Endodermal cell (in vitro differentiated cells): Measurements from ENCODE around the gene GRK4. TPM values are rescaled to one million over a fixed set of nuclear protein-coding genes. Genes with fewer than 3 reads are reported as not detected.

ENCODE experiments used
- DNase-seq: peaks from one replicate; pipeline ENCODE4 v3.0.0-alpha.2; 2017
- H3K27ac ChIP-seq: 2 replicates; pipeline ENCODE4 v1.5.1; 2013; ENCODE audit warnings: mild to moderate bottlenecking, low read depth, low read length, moderate library complexity
- H3K27me3 ChIP-seq: 2 replicates; pipeline ENCODE4 v1.6.1; 2013; ENCODE audit warnings: mild to moderate bottlenecking, low read length, moderate library complexity; ENCODE audit not compliant: insufficient read depth, control insufficient read depth, poor library complexity, severe bottlenecking
- H3K36me3 ChIP-seq: 2 replicates; pipeline ENCODE4 v1.7.0; 2013; ENCODE audit warnings: mild to moderate bottlenecking, low read length, moderate library complexity; ENCODE audit not compliant: control insufficient read depth, insufficient read depth
- H3K4me1 ChIP-seq: one replicate; pipeline ENCODE4 v1.7.0; 2013; ENCODE audit warnings: low read length; ENCODE audit not compliant: control insufficient read depth, insufficient read depth
- H3K4me3 ChIP-seq: 2 replicates; pipeline ENCODE4 v1.5.1; 2013; ENCODE audit warnings: mild to moderate bottlenecking, low read length, moderate library complexity
- H3K9ac ChIP-seq: 2 replicates; pipeline ENCODE4 v1.6.1; 2013; ENCODE audit warnings: mild to moderate bottlenecking, low read length, moderate library complexity; ENCODE audit not compliant: poor library complexity, severe bottlenecking; ENCODE audit errors: extremely low read depth
- H3K9me3 ChIP-seq: 2 replicates; pipeline ENCODE4 v1.6.1; 2013; ENCODE audit warnings: mild to moderate bottlenecking, low read length, moderate library complexity; ENCODE audit not compliant: control insufficient read depth
- H3K27ac Mint-ChIP-seq: 2 replicates; pipeline ENCODE4 v1.8.0; 2020; ENCODE audit warnings: mixed read lengths
- H3K27me3 Mint-ChIP-seq: 2 replicates; pipeline ENCODE4 v1.8.0; 2021; ENCODE audit warnings: mild to moderate bottlenecking, mixed read lengths; ENCODE audit not compliant: insufficient read depth
- H3K36me3 Mint-ChIP-seq: 2 replicates; pipeline ENCODE4 v1.8.0; 2020; ENCODE audit warnings: low read depth, mixed read lengths
- H3K4me1 Mint-ChIP-seq: 2 replicates; pipeline ENCODE4 v1.8.0; 2020; ENCODE audit warnings: mixed read lengths
- H3K4me3 Mint-ChIP-seq: 2 replicates; pipeline ENCODE4 v1.8.0; 2020; ENCODE audit warnings: mild to moderate bottlenecking, moderate library complexity, mixed read lengths
- H3K9me3 Mint-ChIP-seq: 2 replicates; pipeline ENCODE4 v1.8.0; 2020; ENCODE audit warnings: mild to moderate bottlenecking, mixed read lengths
- WGBS, 2 experiments: methylation state at CpG; one replicate each; pipeline versions ENCODE4 v1.1.5 to v1.1.7; 2013; ENCODE audit warnings: missing lambda C conversion rate in 2 of 2, mixed read lengths in 1 of 2; ENCODE audit not compliant: insufficient coverage in 1 of 2, insufficient read length in 1 of 2; 5-methylcytosine and 5-hydroxymethylcytosine counted together
- total RNA-seq, 2 donors: library from RNA; stranded (reverse); fragmentation: NEBNext Ultra II Directional in 1 of 2; extraction: Animal tissue kit (Norgen Biotek cat#: 25700) in 1 of 2; gene quantifications; 2 replicates in 1 of 2; 3 replicates in 1 of 2; pipeline ENCODE4 v1.2.1, GENCODE V29; 2021
- TF ChIP-seq, protein P1 (sequence below): fragments of 200-600 bp; sonication (generic); conservative IDR thresholded peaks from 2 replicates; pipeline ENCODE4 v1.5.0; 2021; ENCODE audit warnings: antibody characterized with exemption, mild to moderate bottlenecking

The GRK4 gene
- total RNA-seq, 2 donors from 2014 or later = 2.8 to 4.2 TPM

DNA sequence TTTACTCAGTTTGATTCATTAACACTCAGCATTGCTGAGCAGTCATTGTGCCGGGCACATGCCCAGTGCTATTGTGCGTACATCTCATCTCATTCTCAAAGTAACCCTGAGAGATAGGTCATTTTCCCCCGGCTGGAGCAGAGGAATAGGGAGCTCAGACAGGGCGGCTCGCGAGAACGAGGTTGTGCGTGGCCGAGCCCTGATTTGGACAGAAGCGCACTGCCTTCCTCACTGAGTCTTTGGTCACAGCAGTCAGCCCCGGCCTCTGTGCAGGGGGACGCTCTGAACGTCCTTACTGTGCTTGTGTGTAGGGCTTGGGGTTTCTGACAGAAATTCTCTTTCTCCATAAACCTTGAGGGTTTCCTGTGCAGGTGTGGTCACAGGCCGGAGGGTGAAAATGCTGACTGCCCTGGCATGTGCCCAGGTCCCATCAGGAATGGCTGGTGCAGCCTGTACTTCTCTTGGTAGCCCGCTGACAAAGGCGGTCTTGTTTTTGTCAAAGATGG, 39.6 kb upstream of the GRK4 start:
- H3K4me1 ChIP-seq = peaks cover 7% of the 10 kb centered on the region
- H3K27ac ChIP-seq = no peak overlapping the region
- DNase-seq = no peak
- peaks cover 84% of the 10 kb centered on the region for H3K36me3 ChIP-seq
- WGBS, 2 experiments = 97 to 99% methylated on average over 13 to 16 of the region's 16 CpGs
- H3K9me3 ChIP-seq = peaks cover 13% of the 10 kb centered on the region
- H3K4me3 ChIP-seq = no peak overlapping the region
- no peaks in the 10 kb centered on the region for H3K27me3 Mint-ChIP-seq
- peaks cover 85% of the 10 kb centered on the region for H3K36me3 Mint-ChIP-seq
- no peak overlapping the region for H3K4me3 Mint-ChIP-seq
- H3K27me3 ChIP-seq = no peaks in the 10 kb centered on the region
- no peak overlapping the region for H3K9ac ChIP-seq
- H3K27ac Mint-ChIP-seq = peak overlapping the region; percentile 86
- H3K4me1 Mint-ChIP-seq = peaks cover 22% of the 10 kb centered on the region
- H3K9me3 Mint-ChIP-seq = peaks cover 17% of the 10 kb centered on the region
- TF ChIP-seq, protein P1, sequence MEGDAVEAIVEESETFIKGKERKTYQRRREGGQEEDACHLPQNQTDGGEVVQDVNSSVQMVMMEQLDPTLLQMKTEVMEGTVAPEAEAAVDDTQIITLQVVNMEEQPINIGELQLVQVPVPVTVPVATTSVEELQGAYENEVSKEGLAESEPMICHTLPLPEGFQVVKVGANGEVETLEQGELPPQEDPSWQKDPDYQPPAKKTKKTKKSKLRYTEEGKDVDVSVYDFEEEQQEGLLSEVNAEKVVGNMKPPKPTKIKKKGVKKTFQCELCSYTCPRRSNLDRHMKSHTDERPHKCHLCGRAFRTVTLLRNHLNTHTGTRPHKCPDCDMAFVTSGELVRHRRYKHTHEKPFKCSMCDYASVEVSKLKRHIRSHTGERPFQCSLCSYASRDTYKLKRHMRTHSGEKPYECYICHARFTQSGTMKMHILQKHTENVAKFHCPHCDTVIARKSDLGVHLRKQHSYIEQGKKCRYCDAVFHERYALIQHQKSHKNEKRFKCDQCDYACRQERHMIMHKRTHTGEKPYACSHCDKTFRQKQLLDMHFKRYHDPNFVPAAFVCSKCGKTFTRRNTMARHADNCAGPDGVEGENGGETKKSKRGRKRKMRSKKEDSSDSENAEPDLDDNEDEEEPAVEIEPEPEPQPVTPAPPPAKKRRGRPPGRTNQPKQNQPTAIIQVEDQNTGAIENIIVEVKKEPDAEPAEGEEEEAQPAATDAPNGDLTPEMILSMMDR = no peak

DNA sequence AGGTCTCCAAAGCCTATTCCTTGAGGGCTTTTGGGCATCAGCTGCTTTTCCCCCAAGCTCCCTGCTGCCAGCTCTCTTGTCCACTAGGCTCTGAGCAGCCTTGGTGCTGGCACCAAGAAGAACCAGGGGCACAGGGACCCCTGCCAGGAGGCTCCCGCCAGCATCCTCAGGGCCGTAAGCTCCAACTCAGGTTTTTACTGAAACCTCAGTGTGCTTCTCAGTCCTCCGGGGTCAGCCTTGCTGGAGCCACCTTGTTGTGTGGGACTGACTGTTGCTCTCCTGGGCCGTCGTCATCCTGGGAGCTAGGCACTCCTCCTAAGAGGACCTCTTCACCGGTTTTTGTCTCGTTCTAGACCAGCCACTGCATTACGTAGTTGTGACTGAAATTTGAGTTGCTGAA, 39.1 kb upstream of the GRK4 start:
- 95 to 96% methylated on average over 8 of the region's 8 CpGs for WGBS, 2 experiments
- Histone ChIP-seq H3K27me3 (no peaks in the 10 kb centered on the region), H3K9ac (no peak overlapping the region), H3K36me3 (peaks cover 85% of the 10 kb centered on the region), H3K27ac (no peak overlapping the region), H3K9me3 (peaks cover 11% of the 10 kb centered on the region), H3K4me1 (peaks cover 7% of the 10 kb centered on the region), H3K4me3 (no peak overlapping the region)
- peaks cover 11% of the 10 kb centered on the region for H3K9me3 Mint-ChIP-seq
- no peak overlapping the region for H3K4me3 Mint-ChIP-seq
- H3K27ac Mint-ChIP-seq = peak overlapping the region; percentile 61
- peaks cover 85% of the 10 kb centered on the region for H3K36me3 Mint-ChIP-seq
- no peaks in the 10 kb centered on the region for H3K27me3 Mint-ChIP-seq
- TF ChIP-seq, protein P1 = no peak
- peaks cover 22% of the 10 kb centered on the region for H3K4me1 Mint-ChIP-seq
- no peak for DNase-seq

DNA sequence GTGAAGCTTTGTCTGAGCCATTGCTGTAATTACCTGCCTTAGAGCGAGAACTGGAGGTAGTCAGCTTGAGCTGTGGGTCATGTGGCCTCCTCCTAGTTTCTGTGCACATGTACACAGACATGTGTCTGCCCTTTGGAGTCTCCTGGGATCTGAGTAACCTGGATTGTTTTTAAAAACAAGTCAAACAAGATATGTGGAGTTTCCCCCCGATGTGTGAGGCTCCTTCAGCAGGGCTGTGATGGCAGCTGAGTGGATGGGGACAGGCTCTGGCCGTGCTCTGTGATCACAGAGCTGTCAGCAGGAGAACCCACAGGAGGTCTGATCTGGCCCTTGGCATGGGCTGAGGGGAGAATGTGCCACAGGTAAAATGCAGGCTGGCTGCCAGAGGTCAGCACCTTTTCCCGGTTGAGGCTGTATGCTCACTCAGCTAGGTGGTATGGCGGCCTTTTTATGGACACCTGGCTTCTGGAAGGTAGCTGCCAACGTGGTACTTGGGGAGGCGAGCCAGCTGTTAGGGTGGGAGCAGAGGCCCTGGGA, 38.5 kb upstream of the GRK4 start:
- H3K4me3 Mint-ChIP-seq = no peak overlapping the region
- H3K27me3 Mint-ChIP-seq = no peaks in the 10 kb centered on the region
- peaks cover 6% of the 10 kb centered on the region for H3K9me3 ChIP-seq
- peak overlapping the region; percentile 61 for H3K27ac Mint-ChIP-seq
- no peak overlapping the region for H3K9ac ChIP-seq
- no peak overlapping the region for H3K27ac ChIP-seq
- H3K36me3 ChIP-seq = peaks cover 85% of the 10 kb centered on the region
- no peak for DNase-seq
- no peak overlapping the region for H3K4me3 ChIP-seq
- 94 to 96% methylated on average over 3 to 7 of the region's 7 CpGs for WGBS, 2 experiments
- peaks cover 83% of the 10 kb centered on the region for H3K36me3 Mint-ChIP-seq
- peaks cover 5% of the 10 kb centered on the region for H3K9me3 Mint-ChIP-seq
- TF ChIP-seq, protein P1 = no peak
- H3K4me1 Mint-ChIP-seq = peaks cover 22% of the 10 kb centered on the region
- H3K27me3 ChIP-seq = no peaks in the 10 kb centered on the region
- H3K4me1 ChIP-seq = peaks cover 7% of the 10 kb centered on the region
